ENCODE measurements around the gene PHKA2.

PHKA2 gene

DNA sequence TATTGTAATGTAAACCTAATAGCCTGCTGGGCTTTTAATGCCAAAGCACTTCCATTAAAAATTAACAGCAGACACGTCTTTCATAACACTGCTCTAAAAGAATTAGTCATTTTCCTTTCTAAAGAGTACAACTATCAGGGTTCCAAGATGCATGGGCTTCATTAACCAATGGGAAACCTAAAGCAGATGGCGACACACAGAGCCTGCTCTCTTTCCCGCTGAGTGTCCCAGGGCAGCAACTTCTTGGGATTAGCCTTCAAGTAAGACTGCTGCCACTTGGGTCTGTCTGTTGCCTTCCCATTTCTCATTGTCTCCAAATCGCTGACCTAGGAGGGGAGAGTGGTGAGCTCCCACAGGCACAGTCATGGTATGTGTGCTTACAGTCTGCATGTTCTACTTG, 14.0 kb upstream of the PHKA2 start:
- H3K36me3 Mint-ChIP-seq (ENCODE audit: low read depth): no peaks in the 10 kb centered on the region
- H3K4me1 Mint-ChIP-seq: peaks cover 5% of the 10 kb centered on the region
- no peak overlapping the region for H3K27ac Mint-ChIP-seq
- TF ChIP-seq CTCF (IDR thresholded peaks at IDR 0.05; ENCODE audit: unreplicated experiment in 3 of 3): no peak
- no peak overlapping the region for H3K4me3 Mint-ChIP-seq
- H3K9me3 Mint-ChIP-seq: peaks cover 6% of the 10 kb centered on the region
- no peaks in the 10 kb centered on the region for H3K27me3 Mint-ChIP-seq (ENCODE audit: low read depth)

- Mint-ChIP-seq H3K4me1 (peaks cover 5% of the 10 kb centered on the region), H3K27me3 (ENCODE audit: low read depth) (no peaks in the 10 kb centered on the region), H3K9me3 (peaks cover 4% of the 10 kb centered on the region), H3K36me3 (ENCODE audit: low read depth) (no peaks in the 10 kb centered on the region), H3K27ac (peak overlapping the region in 2 of 3 experiments; percentile 37 to 84), H3K4me3 (no peak overlapping the region)
- TF ChIP-seq CTCF (IDR thresholded peaks at IDR 0.05; ENCODE audit: unreplicated experiment in 3 of 3): no peak
Measured at GRCh38 chrX:18996536-18996935, 12.6 kb upstream of the PHKA2 start.

DNA sequence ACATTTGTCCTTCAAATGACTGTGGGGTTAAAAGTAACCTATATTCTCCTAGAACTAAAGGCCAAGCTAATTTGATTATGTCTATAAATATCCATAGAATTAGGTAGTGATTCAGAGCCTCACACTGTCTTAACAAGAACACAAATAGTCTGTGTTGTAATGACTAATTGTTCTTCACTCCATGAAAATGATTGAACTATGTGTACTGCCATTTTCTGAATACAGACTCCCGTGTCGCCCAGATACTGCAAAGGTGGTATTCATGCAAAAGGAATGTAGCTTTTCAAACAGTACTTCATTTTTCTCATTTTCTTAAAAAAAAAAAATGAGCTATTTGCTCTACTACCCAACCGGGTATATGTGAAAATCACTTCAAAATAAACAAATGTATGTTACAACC, 11.3 kb upstream of the PHKA2 start:
- Mint-ChIP-seq H3K27me3 (ENCODE audit: low read depth) (no peaks in the 10 kb centered on the region), H3K36me3 (ENCODE audit: low read depth) (no peaks in the 10 kb centered on the region), H3K27ac (peak overlapping the region in 2 of 3 experiments; percentile 34 to 44), H3K9me3 (peaks cover 3% of the 10 kb centered on the region), H3K4me3 (no peak overlapping the region), H3K4me1 (peaks cover 5% of the 10 kb centered on the region)
- TF ChIP-seq CTCF (IDR thresholded peaks at IDR 0.05; ENCODE audit: unreplicated experiment in 3 of 3): no peak

DNA sequence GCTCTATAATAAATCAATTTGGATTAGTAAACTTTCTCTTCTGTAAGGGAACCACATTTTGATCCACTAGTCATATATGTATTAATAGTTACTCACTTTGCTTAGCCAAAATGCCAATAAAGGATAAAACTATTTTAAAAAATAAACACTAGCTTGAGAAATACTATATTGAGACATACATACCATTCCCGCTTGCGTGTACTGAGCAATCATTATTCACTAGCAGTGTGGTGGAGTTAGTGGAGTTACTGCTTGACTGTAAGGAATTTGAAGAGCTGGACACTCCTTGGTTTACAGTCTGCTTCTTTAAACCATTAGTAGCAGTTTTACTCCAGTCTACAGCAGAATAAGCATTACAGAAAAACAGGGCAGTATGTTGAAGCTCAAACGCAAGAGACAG, 10.8 kb upstream of the PHKA2 start:
- peaks cover 3% of the 10 kb centered on the region for H3K9me3 Mint-ChIP-seq
- peak overlapping the region in 2 of 3 experiments; percentile 34 to 44 for H3K27ac Mint-ChIP-seq
- no peaks in the 10 kb centered on the region for H3K36me3 Mint-ChIP-seq (ENCODE audit: low read depth)
- no peaks in the 10 kb centered on the region for H3K27me3 Mint-ChIP-seq (ENCODE audit: low read depth)
- TF ChIP-seq CTCF (IDR thresholded peaks at IDR 0.05; ENCODE audit: unreplicated experiment in 3 of 3): no peak
- no peak overlapping the region for H3K4me3 Mint-ChIP-seq
- peaks cover 5% of the 10 kb centered on the region for H3K4me1 Mint-ChIP-seq

DNA sequence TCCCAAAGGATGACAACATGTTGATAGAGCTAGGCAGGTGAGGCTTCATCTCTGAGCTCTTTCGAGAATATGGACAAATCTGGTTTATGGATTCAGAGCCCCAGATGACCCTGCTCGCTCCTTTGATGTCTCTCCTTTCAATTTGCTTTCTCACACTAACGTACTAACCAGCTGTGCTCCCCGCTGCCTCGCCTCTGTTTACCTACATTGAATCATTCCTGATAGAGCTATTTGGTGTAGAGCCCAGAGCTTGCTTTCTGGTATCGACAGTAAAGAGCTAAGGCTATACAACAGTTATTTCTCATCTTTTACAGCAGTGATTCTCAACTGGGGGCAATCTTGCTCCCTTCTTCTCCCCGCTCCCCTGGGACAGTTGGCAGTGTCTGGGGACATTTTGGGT, 8.9 kb upstream of the PHKA2 start:
- Mint-ChIP-seq H3K4me3 (no peak overlapping the region), H3K27ac (no peak overlapping the region), H3K27me3 (ENCODE audit: low read depth) (no peaks in the 10 kb centered on the region), H3K4me1 (peaks cover 5% of the 10 kb centered on the region), H3K9me3 (peaks cover 3% of the 10 kb centered on the region), H3K36me3 (ENCODE audit: low read depth) (no peaks in the 10 kb centered on the region)
- TF ChIP-seq CTCF (IDR thresholded peaks at IDR 0.05; ENCODE audit: unreplicated experiment in 3 of 3): no peak

GRCh38 chrX:18985186-18985435, 1.2 kb upstream of the PHKA2 start:
- H3K36me3 Mint-ChIP-seq (ENCODE audit: low read depth): no peaks in the 10 kb centered on the region
- H3K9me3 Mint-ChIP-seq: peaks cover 7% of the 10 kb centered on the region
- peak overlapping the region; percentile 77 to 87 (median 86) for H3K4me3 Mint-ChIP-seq
- peak in 1 of 3 experiments; percentile 5 for TF ChIP-seq CTCF (IDR thresholded peaks at IDR 0.05; ENCODE audit: unreplicated experiment in 3 of 3)
- H3K4me1 Mint-ChIP-seq: peaks cover 5% of the 10 kb centered on the region
- H3K27ac Mint-ChIP-seq: peak overlapping the region; percentile 61 to 97 (median 83)
- H3K27me3 Mint-ChIP-seq (ENCODE audit: low read depth): no peaks in the 10 kb centered on the region

Data from nephron (organoid).